NCI-H146 (cell line): ENCODE results near the gene EMX1.
"Not testable (repeated sequence)": the region's sequence is repeated elsewhere in the genome, so short reads cannot be mapped to it uniquely, and the experiment has no call there.

ENCODE experiments used
- DNase-seq: peaks from one replicate; lab custom pipeline; 2025; lab: John Stamatoyannopoulos, UW

The EMX1 gene

GRCh38 chr2:72900191-72900825 is 17.0 kb upstream of the EMX1 start:
- no peak for DNase-seq

- no peak for DNase-seq
Measured at GRCh38 chr2:72901426-72901825, 15.9 kb upstream of the EMX1 start.

- DNase-seq, result not testable (repeated sequence)
Measured at GRCh38 chr2:72907369-72907768, 9.9 kb upstream of the EMX1 start.

- DNase-seq, result no peak
Measured at GRCh38 chr2:72908741-72909140, 8.6 kb upstream of the EMX1 start.

- DNase-seq, result no peak
Measured at GRCh38 chr2:72911256-72911655, 6.1 kb upstream of the EMX1 start.

- DNase-seq, result peak; percentile 13
Measured at GRCh38 chr2:72913486-72914205, 3.7 kb upstream of the EMX1 start.

- no peak for DNase-seq
Measured at GRCh38 chr2:72914206-72914559, 3.1 kb upstream of the EMX1 start.

- DNase-seq, result no peak
Measured at GRCh38 chr2:72914589-72915319, 2.6 kb upstream of the EMX1 start.

- peak; percentile 26 for DNase-seq
Measured at GRCh38 chr2:72915320-72915906, 1.9 kb upstream of the EMX1 start.

- DNase-seq, result peak; percentile 81
Measured at GRCh38 chr2:72915907-72916742, 1.2 kb upstream of the EMX1 start.

GRCh38 chr2:72916743-72917137 is 579 bp upstream of the EMX1 start:
- DNase-seq, result peak; percentile 45

GRCh38 chr2:72917877-72918553 is 696 bp downstream of the EMX1 start:
- DNase-seq, result peak; percentile 67

- DNase-seq, result no peak
Measured at GRCh38 chr2:72919414-72920317, 2.3 kb downstream of the EMX1 start.

GRCh38 chr2:72920318-72921087 is 3.2 kb downstream of the EMX1 start:
- no peak for DNase-seq

GRCh38 chr2:72921088-72921851 is 4.0 kb downstream of the EMX1 start:
- no peak for DNase-seq

GRCh38 chr2:72921853-72922252 is 4.5 kb downstream of the EMX1 start:
- no peak for DNase-seq

GRCh38 chr2:72923833-72924352 is 6.6 kb downstream of the EMX1 start:
- no peak for DNase-seq
